NCI-H146 (cell line): ENCODE results near the gene DOC2B.

Experiments
- DNase-seq: peaks from one replicate; lab custom pipeline; 2025; lab: John Stamatoyannopoulos, UW

Gene DOC2B

GRCh38 chr17:162689-163088 is 18.8 kb downstream of the DOC2B start:
- DNase-seq: no peak

- no peak for DNase-seq
Observed at GRCh38 chr17:161481-161880, 20.0 kb downstream of the DOC2B start.

GRCh38 chr17:160336-160735 is 21.1 kb downstream of the DOC2B start:
- DNase-seq: no peak

- no peak for DNase-seq
Observed at GRCh38 chr17:159609-160008, 21.8 kb downstream of the DOC2B start.

GRCh38 chr17:158379-158778 is 23.1 kb downstream of the DOC2B start:
- DNase-seq: no peak

GRCh38 chr17:157901-158300 is 23.5 kb downstream of the DOC2B start:
- DNase-seq: no peak

GRCh38 chr17:156946-157345 is 24.5 kb downstream of the DOC2B start:
- no peak for DNase-seq

GRCh38 chr17:156094-156621 is 25.3 kb downstream of the DOC2B start:
- DNase-seq: no peak

- no peak for DNase-seq
Observed at GRCh38 chr17:155576-155975, 25.9 kb downstream of the DOC2B start.

GRCh38 chr17:153851-154250 is 27.6 kb downstream of the DOC2B start:
- no peak for DNase-seq

- peak; percentile 17 for DNase-seq
Observed at GRCh38 chr17:152860-153420, 28.5 kb downstream of the DOC2B start.

GRCh38 chr17:151886-152859 is 29.3 kb downstream of the DOC2B start:
- no peak for DNase-seq

GRCh38 chr17:151004-151403 is 30.4 kb downstream of the DOC2B start:
- DNase-seq: no peak

- no peak for DNase-seq
Observed at GRCh38 chr17:149897-150584, 31.4 kb downstream of the DOC2B start.

GRCh38 chr17:149231-149630 is 32.2 kb downstream of the DOC2B start:
- DNase-seq: no peak

- DNase-seq: no peak
Observed at GRCh38 chr17:148757-149156, 32.7 kb downstream of the DOC2B start.

- no peak for DNase-seq
Observed at GRCh38 chr17:147796-148740, 33.4 kb downstream of the DOC2B start.

GRCh38 chr17:146983-147761 is 34.3 kb downstream of the DOC2B start:
- DNase-seq: no peak

GRCh38 chr17:146546-146945 is 34.9 kb downstream of the DOC2B start:
- no peak for DNase-seq

GRCh38 chr17:145671-146541 is 35.5 kb downstream of the DOC2B start:
- DNase-seq: no peak
